K562 (cell line): ENCODE measurements around the gene AFF1. TPM values are rescaled to one million over a fixed set of nuclear protein-coding genes. Genes with fewer than 3 reads are reported as not detected.
"Not testable (repeated sequence)": the region's sequence is repeated elsewhere in the genome, so short reads cannot be mapped to it uniquely, and the experiment has no call there.

ENCODE experiments used
- ATAC-seq: fragments of 200-7000 bp; cut with Tn5 transposase; 3 replicates; pipeline ENCODE4 v1.9.1; 2020; ENCODE audit warnings: moderate library complexity
- BruUV-seq: library from RNA; stranded (reverse); fragments of 400-500 nt; replicated peaks from 2 replicates; lab custom pipeline; 2021; lab: Mats Ljungman, UMichigan
- CTCF ChIA-PET: fragments of 300-600 bp; formaldehyde crosslinking; extraction: SDS; loops from one replicate; lab custom pipeline; 2021; ENCODE audit warnings: low intra/inter-chr PET ratio; lab: Yijun Ruan, JAX
- POLR2A ChIA-PET: fragments of 300-600, 350-650 bp; sonication (Branson Sonifier 250); formaldehyde crosslinking; extraction: SDS; loops from one replicate; lab custom pipeline; 2021; ENCODE audit warnings: antibody characterized with exemption, inconsistent platforms; lab: Yijun Ruan, JAX
- DNase-seq, 4 experiments: peaks; one replicate each; pipeline versions ENCODE4 v3.0.0 to v3.0.0-alpha.2; 2011 to 2018; ENCODE audit warnings: low spot score in 3 of 4, mixed read lengths in 3 of 4; ENCODE audit errors: extremely low read depth in 1 of 4
- FAIRE-seq: peaks from 2 replicates; lab custom pipeline; 2011; peaks lifted over from hg19 to GRCh38; lab: Jason Lieb, UNC
- H2AFZ ChIP-seq: 2 replicates; pipeline ENCODE4 v1.6.0; 2011; ENCODE audit warnings: low read depth, low read length, control low read depth, inconsistent platforms
- H3K27ac ChIP-seq: fragments of 200-600 bp; 3 replicates; pipeline ENCODE4 v1.8.0; 2011; ENCODE audit warnings: low read depth, mild to moderate bottlenecking, control low read depth, inconsistent platforms, low read length, moderate library complexity, mixed read lengths; ENCODE audit errors: extremely low read depth
- H3K27me3 ChIP-seq, 2 experiments: fragments of 300-600 bp in 1 of 2; 2 replicates in 1 of 2; 3 replicates in 1 of 2; pipeline versions ENCODE4 v1.6.0 to v1.8.0; 2011; ENCODE audit warnings: inconsistent platforms in 2 of 2, low read length in 2 of 2, mild to moderate bottlenecking in 1 of 2, mixed read lengths in 1 of 2, moderate library complexity in 1 of 2; ENCODE audit not compliant: control insufficient read depth in 2 of 2, insufficient read depth in 2 of 2
- H3K36me3 ChIP-seq: fragments of 300-600 bp; 3 replicates; pipeline ENCODE4 v1.8.0; 2011; ENCODE audit warnings: mild to moderate bottlenecking, low read length, inconsistent platforms; ENCODE audit not compliant: control insufficient read depth, insufficient read depth
- H3K4me1 ChIP-seq, 2 experiments: fragments of 200-600 bp in 1 of 2; replicated peaks in 1 of 2; 2 replicates in 1 of 2; 3 replicates in 1 of 2; pipeline versions ENCODE4 v1.5.1 to v1.8.0; 2011; ENCODE audit warnings: inconsistent platforms in 2 of 2, low read length in 2 of 2, mild to moderate bottlenecking in 1 of 2, mixed read lengths in 1 of 2, moderate library complexity in 1 of 2; ENCODE audit not compliant: control insufficient read depth in 2 of 2, insufficient read depth in 2 of 2
- H3K4me2 ChIP-seq: 2 replicates; pipeline ENCODE4 v1.6.1; 2011; ENCODE audit warnings: low read length, control low read depth, inconsistent platforms, mixed read lengths; ENCODE audit not compliant: insufficient read depth
- H3K4me3 ChIP-seq: fragments of 200-600 bp; sonication (generic), shearing (Covaris generic); 2 replicates; pipeline ENCODE4 v1.5.1; 2016; ENCODE audit warnings: control low read depth, inconsistent platforms
- H3K79me2 ChIP-seq: fragments of 200-600 bp; 3 replicates; pipeline ENCODE4 v1.8.0; 2011; ENCODE audit warnings: low read length, inconsistent platforms; ENCODE audit not compliant: control insufficient read depth, insufficient read depth
- H3K9ac ChIP-seq, 2 experiments: 2 replicates each; pipeline versions ENCODE4 v1.6.0 to v1.6.1; 2011; ENCODE audit warnings: low read depth in 2 of 2, low read length in 2 of 2, control low read depth in 1 of 2, inconsistent platforms in 1 of 2, mild to moderate bottlenecking in 1 of 2, mixed read lengths in 1 of 2; ENCODE audit not compliant: insufficient read depth in 1 of 2
- H3K9me1 ChIP-seq: one replicate; pipeline ENCODE4 v1.6.0; 2011; ENCODE audit warnings: inconsistent platforms, mild to moderate bottlenecking, low read length, moderate library complexity; ENCODE audit not compliant: control insufficient read depth, insufficient read depth
- H3K9me3 ChIP-seq: replicated peaks from 2 replicates; pipeline ENCODE4 v1.5.1; 2011; ENCODE audit warnings: low read depth, low read length, inconsistent platforms; ENCODE audit not compliant: control insufficient read depth, insufficient read depth
- H4K20me1 ChIP-seq: replicated peaks from 2 replicates; pipeline ENCODE4 v1.6.1; 2011; ENCODE audit warnings: low read length, inconsistent platforms, mixed read lengths; ENCODE audit not compliant: control insufficient read depth, insufficient read depth
- CREB1 ChIP-seq, 2 experiments: sonication (generic) in 1 of 2; formaldehyde crosslinking in 1 of 2; IDR thresholded peaks; 2 replicates each; pipeline versions ENCODE4 v1.6.1 to v1.8.0; 2012 to 2022; ENCODE audit warnings: inconsistent platforms in 1 of 2, mild to moderate bottlenecking in 1 of 2, missing genetic modification reagents in 1 of 2, moderate library complexity in 1 of 2
- ZNF316 ChIP-seq: fragments of 450-650 bp; IDR thresholded peaks from 2 replicates; pipeline ENCODE4 v1.6.1; 2016
- WGBS: fragments of 100-300 bp; shearing (Covaris generic); methylation state at CpG from one replicate; pipeline ENCODE4 v1.1.6; 2016; ENCODE audit warnings: low coverage, mixed read lengths; ENCODE audit not compliant: insufficient coverage; ENCODE audit errors: missing lambda C conversion rate; 5-methylcytosine and 5-hydroxymethylcytosine counted together
- in situ Hi-C: fragments of 300-500 bp; cut with MboI; formaldehyde crosslinking; loops from 4 replicates; pipeline ENCODE4 v1.15.0; 2018; ENCODE audit warnings: inconsistent platforms, mixed read lengths
- intact Hi-C: fragments of 100-400 bp; cut with micrococcal nuclease; formaldehyde crosslinking; loops from 2 replicates; pipeline ENCODE4 v1.14.2; 2022
- polyA plus RNA-seq, 8 experiments: library from polyadenylated mRNA; depleted of rRNA in 4 of 8; stranded (reverse) in 5 of 8; unstranded in 3 of 8; fragments of >200 nt; fragmentation: Nextera tagmentation in 2 of 8; fragmentation: Illumina TruSeq in 1 of 8; extraction: Ambion mirVana in 2 of 8; extraction: Trizol in 1 of 8; gene quantifications; 2 replicates each; pipeline versions ENCODE4 v1.2.1 to v1.2.3, GENCODE V29; 2011 to 2014; ENCODE audit warnings: inconsistent platforms in 1 of 8, missing spikeins in 1 of 8
- total RNA-seq, 7 experiments: library from RNA; depleted of rRNA in 6 of 7; stranded (reverse); fragments of >200 nt in 6 of 7; fragmentation: Illumina TruSeq in 2 of 7; extraction: Trizol in 2 of 7; gene quantifications; 2 replicates each; pipeline versions ENCODE4 v1.2.1 to v1.2.3, GENCODE V29; 2011 to 2021; ENCODE audit warnings: low replicate concordance in 1 of 7

The AFF1 gene
- total and polyA plus RNA-seq, 9 of the 15 experiments (the other 6 are each of a cell fraction or from before 2014, with no cell fraction given), result 4.1 to 47.5 (median 17.2) TPM

DNA sequence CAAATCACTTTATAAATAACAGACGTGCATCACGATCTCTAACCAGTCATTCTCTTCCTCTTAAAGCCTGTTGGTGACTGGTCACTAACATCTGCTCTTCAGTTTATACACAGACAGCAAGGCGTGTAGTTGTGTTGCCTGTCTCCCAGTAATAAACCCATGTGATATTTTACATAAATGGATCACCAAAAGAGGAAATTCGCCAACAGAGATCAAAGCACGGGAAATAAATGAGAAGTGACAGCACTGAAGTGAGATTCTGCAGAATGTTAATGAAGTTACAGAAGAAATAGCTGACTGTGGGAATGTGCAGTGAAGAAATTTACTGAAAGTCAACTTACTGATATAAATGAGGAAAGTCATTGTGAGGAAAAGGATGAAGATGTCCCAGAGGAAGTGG is 47.0 kb downstream of the AFF1 start:
- Histone ChIP-seq H2AFZ (no peak overlapping the region), H3K79me2 (peaks cover 9% of the 10 kb centered on the region; the same call in 2 of the 3 replicates), H3K9me3 (no peaks in the 10 kb centered on the region), H3K4me2 (no peak overlapping the region), H3K36me3 (peaks cover 7% of the 10 kb centered on the region; the same call in 1 of the 3 replicates), H3K27me3 (no peaks in the 10 kb centered on the region), H4K20me1 (no peaks in the 10 kb centered on the region), H3K4me1 (peaks cover 0 to 9% of the 10 kb centered on the region in 2 experiments; a peak in 3 of 5 replicates), H3K9ac (no peak overlapping the region), H3K9me1 (no peaks in the 10 kb centered on the region), H3K27ac (no peak overlapping the region), H3K4me3 (no peak overlapping the region)
- BruUV-seq, result no TSS peak
- 85% methylated on average over 5 of the region's 5 CpGs for WGBS
- ATAC-seq (no peak), FAIRE-seq (no peak), DNase-seq (no peak)
- ChIA-PET POLR2A (interaction anchor here (1.2 kb wide), 1 partner anchor 21 kb away, joined by 3 read pairs; no protein-coding TSS in a partner anchor), CTCF (no interaction called here)
- intact Hi-C loops (no loop called here), in situ Hi-C loops (no loop called here)
- TF ChIP-seq CREB1 (IDR thresholded peaks at IDR 0.05) (no peak), CREB1 (CRISPR knock-in tag; IDR thresholded peaks at IDR 0.05) (no peak), ZNF316 (0 out of 2 replicates have a peak, but pooled peaks have one; percentile 36)

GRCh38 chr4:86985852-86986251 is 51.0 kb downstream of the AFF1 start:
- H4K20me1 ChIP-seq, H3K4me3 ChIP-seq, H3K9ac ChIP-seq, H2AFZ ChIP-seq, ATAC-seq, in situ Hi-C loops, H3K79me2 ChIP-seq, H3K27me3 ChIP-seq, H3K4me2 ChIP-seq, H3K36me3 ChIP-seq, H3K4me1 ChIP-seq, H3K9me1 ChIP-seq, BruUV-seq, H3K27ac ChIP-seq, CTCF ChIA-PET, intact Hi-C loops, FAIRE-seq, H3K9me3 ChIP-seq, DNase-seq: not testable (repeated sequence)
- POLR2A ChIA-PET, result interaction anchor here (1.6 kb wide), 1 partner anchor 14 kb away, joined by 3 read pairs; no protein-coding TSS in a partner anchor
- WGBS, result 94% methylated on average over 5 of the region's 5 CpGs
